ENCODE data around the gene TANGO2.

TANGO2 gene

GRCh38 chr22:20020533-20021195, at the start of gene TANGO2:
TANGO2 (plus strand) TSS chr22:20021110; CDS start chr22:20036799, 15,689 bp downstream.
- peak; percentile 90 to 92 for DNase-seq

GRCh38 chr22:19971276-19972124, 49.4 kb upstream of the TANGO2 start:
- DNase-seq = no peak

DNA sequence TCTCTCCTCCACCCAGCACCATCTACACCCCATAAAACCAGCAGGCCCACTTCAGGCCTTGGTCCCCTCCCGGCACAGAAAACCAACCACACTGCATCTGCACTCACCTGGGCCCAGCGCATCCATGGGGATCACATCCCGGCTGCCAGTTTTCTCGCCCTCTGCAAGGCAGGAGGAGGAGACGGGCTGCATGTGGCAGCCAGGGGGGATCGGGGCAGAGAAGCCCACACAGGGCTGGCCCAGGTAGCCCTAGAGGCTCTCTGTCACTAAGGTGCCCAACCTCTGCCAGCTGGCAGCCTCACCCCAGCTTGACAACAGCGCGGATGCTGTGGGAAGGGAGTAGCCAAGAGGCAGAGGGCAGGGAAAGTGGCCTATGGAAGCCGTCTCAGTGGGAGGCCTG, 48.7 kb upstream of the TANGO2 start:
- no peak for DNase-seq

DNA sequence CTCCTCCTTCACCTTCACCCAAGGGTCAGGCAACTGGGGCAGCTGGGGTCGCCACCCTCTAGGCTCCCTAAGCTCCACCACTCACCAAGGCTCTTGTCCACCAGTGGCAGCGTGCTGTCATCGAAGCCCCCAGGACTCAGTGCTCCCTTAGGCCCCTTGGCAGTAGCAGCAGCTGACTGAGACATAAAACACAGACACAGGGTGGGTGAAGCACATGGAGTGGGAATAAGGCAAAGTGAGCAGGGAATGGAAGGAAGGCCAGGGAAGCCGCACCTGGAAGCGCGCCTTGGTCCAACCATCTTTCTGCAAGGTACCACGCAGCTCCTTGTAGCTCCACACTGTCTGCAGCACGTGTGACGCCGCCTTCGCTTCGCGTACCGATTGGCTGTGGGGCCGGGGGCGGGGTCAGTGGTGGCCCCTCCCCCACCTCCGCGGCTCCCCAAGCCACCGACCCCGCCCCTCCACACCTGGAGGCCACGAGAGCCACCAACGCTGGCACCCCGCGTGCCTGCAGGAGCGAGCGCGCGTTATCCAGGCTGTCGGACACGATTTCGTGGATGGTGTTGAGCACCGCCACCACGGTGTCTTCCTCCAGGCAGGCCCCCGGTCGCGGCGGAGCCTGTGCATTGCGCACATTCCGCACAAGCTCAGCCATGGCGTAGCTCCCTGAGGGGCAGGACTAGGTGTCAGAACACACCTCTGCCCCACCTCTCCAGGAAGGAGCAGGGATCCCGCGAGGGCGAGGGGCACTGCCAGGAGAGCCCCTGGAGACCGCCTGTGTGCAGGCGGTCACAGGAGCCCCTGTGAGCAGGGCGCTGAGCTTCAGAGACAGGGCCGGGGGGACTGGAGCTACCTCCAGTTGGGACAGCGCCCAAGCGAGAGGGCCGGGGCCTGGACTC, 48.0 kb upstream of the TANGO2 start:
- DNase-seq = no peak

DNA sequence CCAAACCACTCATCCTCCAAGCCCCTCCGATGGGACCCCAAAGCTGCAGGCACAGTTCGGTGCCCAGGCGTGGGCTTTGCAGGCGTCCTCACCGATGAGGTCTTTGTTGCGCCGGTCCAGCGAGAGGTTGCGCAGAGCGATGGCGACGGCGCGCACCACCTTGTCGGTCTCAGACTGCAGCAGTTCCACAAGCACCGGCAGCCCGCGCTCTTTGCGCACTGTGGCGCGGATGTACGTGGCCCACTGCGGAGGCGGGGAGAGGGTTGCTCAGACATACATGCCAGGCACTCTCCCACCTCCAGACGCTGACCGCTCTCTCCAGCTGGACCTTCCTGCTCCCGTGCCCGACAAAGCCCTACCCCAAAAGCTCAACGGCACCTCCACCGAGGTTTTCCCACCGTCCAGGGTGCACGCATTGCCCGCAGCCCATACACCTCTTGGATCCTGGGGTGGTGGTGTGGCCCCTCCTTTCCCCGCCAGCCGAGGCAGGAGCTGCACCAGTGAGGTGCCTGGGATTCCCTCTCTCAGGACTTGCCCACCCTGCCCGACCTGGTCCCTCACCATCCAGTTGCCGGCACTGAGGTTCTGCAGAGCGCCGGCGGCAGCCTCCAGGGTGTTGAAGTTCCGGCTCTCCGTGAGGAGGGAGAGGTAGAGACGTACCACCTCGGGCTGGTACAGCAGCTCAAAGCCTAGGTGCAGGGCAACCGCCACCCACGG, 47.2 kb upstream of the TANGO2 start:
- DNase-seq = no peak

DNA sequence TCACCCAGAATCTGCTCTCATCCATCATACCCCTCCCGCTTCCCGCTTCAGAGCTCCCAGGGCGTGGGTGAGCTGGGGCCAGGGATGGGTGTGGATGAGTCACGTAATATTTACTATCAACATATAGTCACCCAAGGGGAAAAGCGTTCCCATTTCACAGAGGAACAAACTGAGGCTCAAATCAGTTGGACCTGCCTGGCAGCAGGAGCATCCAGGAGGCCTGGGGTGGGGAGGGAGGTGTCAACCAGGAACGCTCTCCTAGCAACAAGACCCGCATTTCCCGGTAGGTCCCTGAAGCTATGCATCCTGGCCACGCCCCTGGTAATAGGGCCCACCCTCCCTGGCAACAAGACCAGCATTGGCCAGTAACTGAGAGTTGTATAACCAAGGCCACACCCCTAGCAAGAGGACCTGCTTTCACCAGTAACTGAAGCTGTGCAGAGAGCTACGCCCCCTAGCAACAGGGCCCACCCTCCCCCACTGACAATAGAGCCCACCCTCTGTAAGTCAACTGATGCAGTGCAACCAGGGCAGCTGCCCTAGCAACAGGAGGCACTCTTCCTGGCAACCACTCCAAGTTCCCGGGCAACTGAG, 46.5 kb upstream of the TANGO2 start:
- no peak for DNase-seq

DNA sequence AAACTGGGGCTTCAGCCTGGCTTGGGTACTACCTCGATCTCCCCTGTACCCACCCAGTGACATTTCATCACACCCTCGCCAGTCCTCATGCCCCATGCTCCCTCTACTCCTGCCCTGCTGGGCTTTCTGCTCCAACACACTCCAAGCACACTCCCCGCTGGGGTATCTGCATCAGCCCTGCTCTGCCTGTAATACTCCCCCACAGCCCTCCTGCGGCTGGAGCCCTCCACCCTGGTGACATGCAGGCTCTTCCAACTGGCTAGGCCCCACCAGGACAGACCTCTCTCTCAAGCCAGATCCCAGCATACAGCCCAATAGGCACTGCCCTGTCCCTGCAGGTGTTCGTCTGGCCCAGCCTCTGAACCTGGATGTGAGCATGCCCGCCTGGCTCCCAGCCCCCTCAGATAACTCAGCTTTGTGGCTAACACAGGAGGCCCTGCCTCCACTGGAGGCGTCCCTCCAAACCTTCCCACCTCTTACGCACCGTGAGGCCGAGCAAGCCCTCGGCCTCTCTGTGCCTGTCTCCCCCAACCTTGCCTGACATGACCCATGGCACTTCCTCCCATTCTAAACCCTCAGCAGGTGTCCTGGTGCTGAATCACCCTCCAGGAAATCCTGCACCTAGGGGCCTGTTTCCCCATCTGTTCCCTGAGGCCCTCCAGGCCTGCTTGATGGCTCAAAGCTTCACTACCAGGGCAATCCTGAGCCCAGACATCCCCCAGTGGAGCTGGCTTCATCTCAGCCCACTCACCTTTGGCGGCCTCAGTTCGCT, 45.8 kb upstream of the TANGO2 start:
- no peak for DNase-seq

DNA sequence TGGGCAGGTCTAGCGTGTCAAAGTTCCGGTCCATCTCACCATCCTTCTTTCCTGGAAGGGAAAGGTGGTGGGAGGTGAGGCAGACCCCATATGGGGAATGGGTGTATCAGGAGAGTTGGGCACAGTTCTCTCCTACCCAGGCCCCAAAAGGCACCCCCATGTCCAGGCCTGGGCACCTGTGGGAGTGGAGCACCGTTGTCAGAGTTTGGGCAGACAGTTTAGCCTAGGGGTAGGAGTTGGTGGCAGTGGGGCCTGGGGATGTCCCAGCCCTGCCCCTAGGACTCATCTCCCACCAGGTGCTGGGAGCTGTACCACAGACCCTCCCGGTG, 45.2 kb upstream of the TANGO2 start:
- no peak for DNase-seq

- no peak for DNase-seq
These were observed 44.2 kb upstream of the TANGO2 start for GRCh38 chr22:19976671-19977070.

- DNase-seq = no peak
These were observed 43.3 kb upstream of the TANGO2 start for GRCh38 chr22:19977296-19978243.

DNA sequence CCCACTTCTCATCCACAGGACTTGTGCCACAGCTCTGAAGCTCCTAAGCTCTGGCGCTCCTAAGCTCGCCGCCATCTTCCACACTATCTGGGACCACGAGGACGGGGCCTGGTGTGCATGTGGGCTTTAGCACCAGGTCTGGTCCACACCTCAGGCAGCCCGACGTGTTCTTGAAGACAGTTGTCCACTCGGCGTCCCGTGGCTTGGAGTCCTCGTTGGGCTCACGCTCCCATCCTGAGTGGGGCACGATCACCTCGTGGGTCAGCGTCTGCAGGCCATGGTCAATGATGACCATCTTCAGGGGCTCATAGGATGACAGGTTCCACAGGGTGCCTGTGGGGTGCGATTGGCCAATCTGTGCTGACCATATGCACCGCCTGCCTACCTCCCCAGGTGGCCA, 42.2 kb upstream of the TANGO2 start:
- DNase-seq = no peak

GRCh38 chr22:19979712-19980493, 41.0 kb upstream of the TANGO2 start:
- no peak for DNase-seq

DNA sequence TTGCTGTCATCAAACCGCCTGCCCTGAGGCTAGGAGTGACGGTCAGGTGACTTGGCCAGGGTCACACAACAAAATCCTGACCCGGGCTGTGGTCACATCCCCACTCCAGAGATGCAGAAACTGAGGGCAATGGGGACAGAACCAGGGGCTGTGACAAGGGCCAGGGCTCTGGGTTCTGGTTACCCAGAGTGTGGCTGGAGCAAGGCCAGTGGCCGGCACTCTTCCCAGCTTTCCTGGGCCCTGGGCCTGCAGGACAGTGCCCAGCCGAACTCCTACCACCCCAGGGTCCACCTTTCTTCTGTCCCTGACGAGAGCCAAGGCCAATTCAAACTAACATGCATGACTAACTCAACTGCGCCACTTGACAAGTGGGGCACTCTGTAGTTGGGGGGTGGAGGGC, 40.1 kb upstream of the TANGO2 start:
- no peak for DNase-seq

- DNase-seq = no peak
These were observed 39.5 kb upstream of the TANGO2 start for GRCh38 chr22:19981171-19981960.

DNA sequence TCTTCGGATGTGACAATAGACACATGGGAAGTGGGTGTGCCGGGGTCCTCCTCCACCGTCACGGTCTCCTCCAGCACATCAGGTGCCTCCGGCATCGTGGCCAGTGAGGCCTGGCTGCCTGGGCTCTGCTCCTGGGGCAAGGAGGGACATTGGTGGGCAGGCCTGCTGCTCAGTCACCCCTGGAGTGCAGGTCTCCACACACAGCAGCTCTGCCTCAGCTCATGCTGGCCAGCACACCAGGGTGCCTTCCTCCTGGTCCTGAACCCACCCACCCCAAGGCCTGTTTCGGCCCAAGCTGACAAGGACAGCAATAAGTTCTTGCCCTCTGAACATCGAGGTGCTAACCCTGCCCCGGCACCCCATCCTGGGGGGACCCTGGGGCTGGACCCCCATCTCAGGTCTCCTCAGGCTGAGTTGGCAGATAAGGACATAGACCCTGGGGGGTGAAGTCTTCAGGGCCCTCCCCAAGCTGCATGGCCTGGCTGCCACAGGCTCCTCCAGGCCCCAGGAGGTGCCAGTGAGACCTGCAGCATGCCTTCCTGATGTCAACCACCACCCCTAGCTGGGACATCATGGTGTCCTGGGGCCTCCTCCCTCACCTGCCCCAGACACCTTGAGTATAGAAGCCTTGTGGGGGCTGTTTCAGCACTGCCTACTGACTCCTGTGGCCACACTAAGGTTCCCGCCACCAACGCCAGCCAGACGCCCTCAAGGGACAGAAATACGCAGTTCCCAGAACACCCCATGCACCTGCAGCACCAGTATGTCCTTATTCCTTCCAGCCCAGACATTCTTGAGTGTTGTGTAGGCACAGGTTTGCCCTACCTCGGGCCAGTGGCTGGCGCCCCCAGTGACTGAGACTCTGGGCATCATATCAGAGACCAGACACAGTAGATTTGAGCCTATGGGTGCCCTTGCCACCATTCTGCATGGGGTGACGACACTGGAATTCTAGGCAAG, 38.7 kb upstream of the TANGO2 start:
- DNase-seq = no peak

- DNase-seq = no peak
These were observed 37.8 kb upstream of the TANGO2 start for GRCh38 chr22:19982991-19983578.

GRCh38 chr22:19983741-19984140, 37.2 kb upstream of the TANGO2 start:
- no peak for DNase-seq
